Measurements from ENCODE around the gene MX2.

GRCh38 chr21:41363370-41364270, 1.8 kb downstream of the MX2 start:
- no peak for TF ChIP-seq CTCF (IDR thresholded peaks at IDR 0.05)
- no peak for TF ChIP-seq EP300 (IDR thresholded peaks at IDR 0.05)

Measured in tibial nerve (tissue), 4 donors.